Astrocyte (in vitro differentiated cells and primary cell): Measurements from ENCODE around the gene TMEM234. TPM values are rescaled to one million over a fixed set of nuclear protein-coding genes. Genes with fewer than 3 reads are reported as not detected.

Source experiments
- DNase-seq: peaks from one replicate; pipeline ENCODE4 v3.0.0-alpha.2; 2010; ENCODE audit warnings: low read depth
- FAIRE-seq: peaks from 2 replicates; lab custom pipeline; 2011; peaks lifted over from hg19 to GRCh38; lab: Jason Lieb, UNC
- H2AFZ ChIP-seq: 2 replicates; pipeline ENCODE4 v1.6.0; 2012; ENCODE audit warnings: low read depth, low read length, inconsistent platforms
- H3K27ac ChIP-seq: 2 replicates; pipeline ENCODE4 v1.5.1; 2011; ENCODE audit warnings: low read depth, low read length, inconsistent platforms
- H3K27me3 ChIP-seq: 2 replicates; pipeline ENCODE4 v1.6.0; 2011; ENCODE audit warnings: low read length, inconsistent platforms; ENCODE audit not compliant: insufficient read depth
- H3K36me3 ChIP-seq: 2 replicates; pipeline ENCODE4 v1.5.1; 2011; ENCODE audit warnings: low read length, inconsistent platforms; ENCODE audit not compliant: insufficient read depth
- H3K4me1 ChIP-seq: 2 replicates; pipeline ENCODE4 v1.5.1; 2011; ENCODE audit warnings: low read length, inconsistent platforms; ENCODE audit not compliant: insufficient read depth
- H3K4me2 ChIP-seq: 2 replicates; pipeline ENCODE4 v1.6.0; 2012; ENCODE audit warnings: low read length, inconsistent platforms
- H3K4me3 ChIP-seq: 2 replicates; pipeline ENCODE4 v1.5.1; 2011; ENCODE audit warnings: low read depth, mild to moderate bottlenecking, low read length, inconsistent platforms; ENCODE audit not compliant: insufficient read depth
- H3K79me2 ChIP-seq: 2 replicates; pipeline ENCODE4 v1.6.0; 2012; ENCODE audit warnings: mild to moderate bottlenecking, low read length, inconsistent platforms; ENCODE audit not compliant: insufficient read depth
- H3K9ac ChIP-seq: 2 replicates; pipeline ENCODE4 v1.6.0; 2012; ENCODE audit warnings: mild to moderate bottlenecking, low read length, inconsistent platforms
- H3K9me3 ChIP-seq: 2 replicates; pipeline ENCODE4 v1.5.1; 2012; ENCODE audit warnings: low read depth, mild to moderate bottlenecking, low read length, inconsistent platforms; ENCODE audit not compliant: insufficient read depth
- H4K20me1 ChIP-seq: 2 replicates; pipeline ENCODE4 v1.6.0; 2012; ENCODE audit warnings: low read length, inconsistent platforms; ENCODE audit not compliant: insufficient read depth
- H3K27ac Mint-ChIP-seq: one replicate; pipeline ENCODE4 v1.8.0; 2021; ENCODE audit warnings: mild to moderate bottlenecking, mixed read lengths; ENCODE audit not compliant: unreplicated experiment
- H3K27me3 Mint-ChIP-seq: one replicate; pipeline ENCODE4 v1.8.0; 2021; ENCODE audit warnings: low read depth, mixed read lengths; ENCODE audit not compliant: unreplicated experiment
- H3K36me3 Mint-ChIP-seq: one replicate; pipeline ENCODE4 v1.8.0; 2021; ENCODE audit warnings: low read depth, mixed read lengths; ENCODE audit not compliant: unreplicated experiment
- H3K4me1 Mint-ChIP-seq: one replicate; pipeline ENCODE4 v1.8.0; 2021; ENCODE audit warnings: low read depth, mixed read lengths; ENCODE audit not compliant: unreplicated experiment
- H3K4me3 Mint-ChIP-seq: one replicate; pipeline ENCODE4 v1.8.0; 2021; ENCODE audit warnings: mild to moderate bottlenecking, moderate library complexity, mixed read lengths; ENCODE audit not compliant: unreplicated experiment
- H3K9me3 Mint-ChIP-seq: one replicate; pipeline ENCODE4 v1.8.0; 2021; ENCODE audit warnings: mild to moderate bottlenecking, mixed read lengths; ENCODE audit not compliant: unreplicated experiment
- EZH2 ChIP-seq: IDR thresholded peaks from 2 replicates; pipeline ENCODE4 v1.6.1; 2012; ENCODE audit warnings: mild to moderate bottlenecking, low read length, inconsistent platforms; ENCODE audit not compliant: insufficient read depth
- total RNA-seq: library from RNA; stranded (reverse); gene quantifications from 2 replicates; pipeline ENCODE4 v1.2.1, GENCODE V29; 2021
- TF ChIP-seq, protein P1 (sequence below): IDR thresholded peaks from 2 replicates; pipeline ENCODE4 v1.5.1; 2011; ENCODE audit warnings: low read depth, mild to moderate bottlenecking, inconsistent platforms, low read length, moderate library complexity; ENCODE audit not compliant: insufficient read depth

The TMEM234 gene
- total RNA-seq, 1 donor from 2014 or later: 17.3 TPM

GRCh38 chr1:32205401-32206370, 16.5 kb downstream of the TMEM234 start, which contains the start of gene IQCC:
TSS of gene IQCC (plus strand) at chr1:32205671. CDS start at chr1:32205682, 11 bp downstream.
- H3K79me2 ChIP-seq: peaks cover 6% of the 10 kb centered on the region
- no peaks in the 10 kb centered on the region for H3K27me3 Mint-ChIP-seq
- no peak for TF ChIP-seq EZH2
- TF ChIP-seq, protein P1, sequence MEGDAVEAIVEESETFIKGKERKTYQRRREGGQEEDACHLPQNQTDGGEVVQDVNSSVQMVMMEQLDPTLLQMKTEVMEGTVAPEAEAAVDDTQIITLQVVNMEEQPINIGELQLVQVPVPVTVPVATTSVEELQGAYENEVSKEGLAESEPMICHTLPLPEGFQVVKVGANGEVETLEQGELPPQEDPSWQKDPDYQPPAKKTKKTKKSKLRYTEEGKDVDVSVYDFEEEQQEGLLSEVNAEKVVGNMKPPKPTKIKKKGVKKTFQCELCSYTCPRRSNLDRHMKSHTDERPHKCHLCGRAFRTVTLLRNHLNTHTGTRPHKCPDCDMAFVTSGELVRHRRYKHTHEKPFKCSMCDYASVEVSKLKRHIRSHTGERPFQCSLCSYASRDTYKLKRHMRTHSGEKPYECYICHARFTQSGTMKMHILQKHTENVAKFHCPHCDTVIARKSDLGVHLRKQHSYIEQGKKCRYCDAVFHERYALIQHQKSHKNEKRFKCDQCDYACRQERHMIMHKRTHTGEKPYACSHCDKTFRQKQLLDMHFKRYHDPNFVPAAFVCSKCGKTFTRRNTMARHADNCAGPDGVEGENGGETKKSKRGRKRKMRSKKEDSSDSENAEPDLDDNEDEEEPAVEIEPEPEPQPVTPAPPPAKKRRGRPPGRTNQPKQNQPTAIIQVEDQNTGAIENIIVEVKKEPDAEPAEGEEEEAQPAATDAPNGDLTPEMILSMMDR: no peak
- no peaks in the 10 kb centered on the region for H3K9me3 Mint-ChIP-seq
- H2AFZ ChIP-seq: peak within 1 kb of the TSS; percentile 85
- H3K4me1 ChIP-seq: peaks cover 13% of the 10 kb centered on the region
- H3K27me3 ChIP-seq: no peaks in the 10 kb centered on the region
- H3K27ac Mint-ChIP-seq: peak within 1 kb of the TSS; percentile 12
- H3K9me3 ChIP-seq: no peaks in the 10 kb centered on the region
- H3K4me1 Mint-ChIP-seq: peaks cover 6% of the 10 kb centered on the region
- H3K27ac ChIP-seq: peak within 1 kb of the TSS; percentile 55
- peak within 1 kb of the TSS; percentile 70 for H3K4me3 ChIP-seq
- peaks cover 2% of the 10 kb centered on the region for H3K36me3 Mint-ChIP-seq
- DNase-seq (peak; percentile 59), FAIRE-seq (no peak)
- peak within 1 kb of the TSS; percentile 91 for H3K9ac ChIP-seq
- H3K36me3 ChIP-seq: no peaks in the 10 kb centered on the region
- H3K4me3 Mint-ChIP-seq: peak within 1 kb of the TSS; percentile 85
- no peaks in the 10 kb centered on the region for H4K20me1 ChIP-seq
- H3K4me2 ChIP-seq: peak within 1 kb of the TSS; percentile 95

DNA sequence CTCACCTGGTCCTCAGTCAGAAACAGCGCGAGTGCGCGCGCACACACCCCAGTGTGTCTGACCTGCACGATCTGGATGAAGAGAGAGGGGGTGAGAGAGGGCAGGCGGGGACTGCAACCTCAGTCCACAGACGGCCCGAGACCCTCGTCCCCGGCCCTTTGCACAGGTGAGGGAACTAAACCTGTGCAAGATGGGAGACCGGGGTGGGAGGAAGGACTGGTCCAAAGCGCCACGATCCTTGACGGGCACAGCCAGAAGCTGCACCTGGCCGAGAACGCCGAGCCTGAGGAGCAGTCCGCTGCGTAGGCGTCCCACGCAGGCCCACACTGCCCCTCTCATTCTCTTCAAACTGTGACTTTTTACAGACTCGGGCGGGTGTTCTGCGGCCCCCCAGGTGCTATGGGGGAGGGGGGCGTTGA, 17.2 kb downstream of the TMEM234 start:
- DNase-seq (no peak), FAIRE-seq (no peak)
- peak overlapping the region; percentile 70 for H3K4me3 ChIP-seq
- peak overlapping the region; percentile 85 for H2AFZ ChIP-seq
- H3K27ac ChIP-seq: peak overlapping the region; percentile 55
- peak overlapping the region; percentile 91 for H3K9ac ChIP-seq
- Mint-ChIP-seq H3K4me1 (peaks cover 10% of the 10 kb centered on the region), H3K36me3 (peaks cover 2% of the 10 kb centered on the region), H3K27ac (no peak overlapping the region), H3K27me3 (no peaks in the 10 kb centered on the region), H3K9me3 (no peaks in the 10 kb centered on the region), H3K4me3 (peak overlapping the region; percentile 85)
- H3K27me3 ChIP-seq: no peaks in the 10 kb centered on the region
- TF ChIP-seq, protein P1: no peak
- peaks cover 6% of the 10 kb centered on the region for H3K79me2 ChIP-seq
- peaks cover 16% of the 10 kb centered on the region for H3K4me1 ChIP-seq
- H4K20me1 ChIP-seq: no peaks in the 10 kb centered on the region
- H3K9me3 ChIP-seq: no peaks in the 10 kb centered on the region
- no peaks in the 10 kb centered on the region for H3K36me3 ChIP-seq
- peak overlapping the region; percentile 95 for H3K4me2 ChIP-seq
